Cardiac fibroblast (primary cell): ENCODE measurements around the gene HMGCS1.
"Not testable (repeated sequence)": the region's sequence is repeated elsewhere in the genome, so short reads cannot be mapped to it uniquely, and the experiment has no call there.

ENCODE experiments used
- DNase-seq, 2 donors: peaks; one replicate each; pipeline versions ENCODE4 v3.0.0 to v3.0.0-alpha.2; 2010; ENCODE audit warnings: low read depth in 2 of 2
- H3K4me3 ChIP-seq, 2 donors: replicated peaks in 1 of 2; 1 replicate in 1 of 2; 2 replicates in 1 of 2; pipeline ENCODE4 v1.5.1; 2011; ENCODE audit warnings: low read depth in 2 of 2, low read length in 2 of 2, mild to moderate bottlenecking in 2 of 2, moderate library complexity in 1 of 2
- TF ChIP-seq, protein P1 (sequence below): IDR thresholded peaks from one replicate; pipeline ENCODE4 v1.5.1; 2011; ENCODE audit warnings: low read depth, mild to moderate bottlenecking, low read length, inconsistent platforms

Gene HMGCS1

GRCh38 chr5:43314724-43315123 lies 1.5 kb upstream of the HMGCS1 start:
- TF ChIP-seq, protein P1, sequence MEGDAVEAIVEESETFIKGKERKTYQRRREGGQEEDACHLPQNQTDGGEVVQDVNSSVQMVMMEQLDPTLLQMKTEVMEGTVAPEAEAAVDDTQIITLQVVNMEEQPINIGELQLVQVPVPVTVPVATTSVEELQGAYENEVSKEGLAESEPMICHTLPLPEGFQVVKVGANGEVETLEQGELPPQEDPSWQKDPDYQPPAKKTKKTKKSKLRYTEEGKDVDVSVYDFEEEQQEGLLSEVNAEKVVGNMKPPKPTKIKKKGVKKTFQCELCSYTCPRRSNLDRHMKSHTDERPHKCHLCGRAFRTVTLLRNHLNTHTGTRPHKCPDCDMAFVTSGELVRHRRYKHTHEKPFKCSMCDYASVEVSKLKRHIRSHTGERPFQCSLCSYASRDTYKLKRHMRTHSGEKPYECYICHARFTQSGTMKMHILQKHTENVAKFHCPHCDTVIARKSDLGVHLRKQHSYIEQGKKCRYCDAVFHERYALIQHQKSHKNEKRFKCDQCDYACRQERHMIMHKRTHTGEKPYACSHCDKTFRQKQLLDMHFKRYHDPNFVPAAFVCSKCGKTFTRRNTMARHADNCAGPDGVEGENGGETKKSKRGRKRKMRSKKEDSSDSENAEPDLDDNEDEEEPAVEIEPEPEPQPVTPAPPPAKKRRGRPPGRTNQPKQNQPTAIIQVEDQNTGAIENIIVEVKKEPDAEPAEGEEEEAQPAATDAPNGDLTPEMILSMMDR: no peak
- no peak for DNase-seq

DNA sequence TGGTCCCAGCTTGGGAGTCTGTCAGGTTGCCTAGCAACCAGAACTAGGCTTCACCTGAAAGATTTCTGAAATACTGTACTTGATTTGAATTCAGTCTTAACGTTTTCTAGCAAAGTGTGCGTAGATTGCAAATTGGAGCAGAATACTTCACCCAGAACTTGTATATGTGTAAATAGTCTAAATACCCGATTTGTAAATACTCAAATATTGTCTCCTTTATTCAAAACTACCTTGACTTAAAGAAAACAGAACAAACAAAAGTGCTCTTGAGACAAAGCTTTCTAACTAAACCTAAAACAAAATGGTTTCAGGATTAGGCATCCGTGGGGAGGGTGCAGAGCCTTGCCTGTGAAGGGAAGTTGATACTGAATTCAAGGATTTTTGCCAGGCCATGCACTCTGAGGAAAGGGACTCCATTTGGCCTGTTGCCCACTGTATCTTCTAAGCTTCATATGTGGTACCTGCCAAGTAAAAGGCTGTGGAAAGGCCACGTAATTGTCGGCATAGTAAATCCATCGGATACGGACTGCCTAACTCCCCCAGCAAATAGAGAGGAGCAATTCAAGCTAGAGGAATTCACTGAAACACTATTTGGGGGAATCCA lies 744 bp upstream of the HMGCS1 start:
- peak overlapping the region in 1 of 2 donors; percentile 11 for H3K4me3 ChIP-seq
- TF ChIP-seq, protein P1: no peak
- peak in 1 of 2 donors; percentile 62 for DNase-seq

More at GRCh38 chr5:43314724-43315123, 1.5 kb upstream of the HMGCS1 start:
- H3K4me3 ChIP-seq: no peak overlapping the region

DNA sequence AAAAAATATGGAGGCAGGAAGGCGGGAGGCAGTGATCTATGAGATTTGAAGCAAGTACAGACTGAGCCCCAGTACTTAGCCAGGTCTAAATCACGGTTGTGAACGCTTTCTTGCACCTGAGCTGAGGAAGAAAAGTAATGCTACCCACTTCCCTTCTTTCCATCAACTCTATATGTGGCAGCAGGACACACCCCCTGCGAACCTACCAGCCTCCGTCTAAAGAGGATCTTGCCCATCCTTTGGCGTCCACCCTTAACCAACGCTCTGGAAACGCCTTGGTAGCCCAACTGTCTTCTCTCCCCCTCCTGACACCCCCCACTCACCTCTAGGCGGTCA lies 545 bp downstream of the HMGCS1 start:
- DNase-seq: no peak
- TF ChIP-seq, protein P1: no peak
- H3K4me3 ChIP-seq: peak overlapping the region; percentile 94 to 97

DNA sequence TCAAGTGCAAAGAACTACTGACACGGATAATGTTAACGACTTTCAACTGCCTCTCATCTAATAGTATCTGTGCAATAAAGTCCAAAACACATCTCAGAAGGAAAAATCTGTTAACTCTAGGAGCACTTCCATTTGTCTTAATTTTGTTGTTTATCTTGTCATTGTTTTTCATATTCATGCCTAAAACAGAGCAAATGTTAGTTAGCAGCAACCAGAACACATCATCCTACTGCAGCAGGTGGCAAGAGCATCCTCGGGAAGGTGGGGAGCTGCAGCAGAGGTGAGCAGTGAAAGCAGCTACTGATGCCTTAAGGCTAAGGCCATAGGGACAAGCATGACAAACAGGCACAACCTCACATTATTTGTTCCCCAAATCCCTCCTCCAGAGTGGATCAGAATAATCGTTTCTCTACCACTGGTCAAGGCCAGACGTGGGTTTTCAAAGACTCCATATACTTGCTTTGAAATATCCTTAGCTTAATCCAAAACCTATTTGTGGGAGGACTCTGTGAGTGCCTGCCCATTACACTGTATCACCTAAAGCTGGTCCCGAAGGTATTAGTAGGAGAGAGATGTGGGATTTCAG lies 1.0 kb downstream of the HMGCS1 start:
- H3K4me3 ChIP-seq: peak overlapping the region; percentile 94 to 97
- TF ChIP-seq, protein P1: no peak
- DNase-seq: no peak

GRCh38 chr5:43309637-43310036 lies 3.6 kb downstream of the HMGCS1 start:
- H3K4me3 ChIP-seq: peak overlapping the region in 1 of 2 donors; percentile 94
- TF ChIP-seq, protein P1: no peak
- DNase-seq: no peak

DNA sequence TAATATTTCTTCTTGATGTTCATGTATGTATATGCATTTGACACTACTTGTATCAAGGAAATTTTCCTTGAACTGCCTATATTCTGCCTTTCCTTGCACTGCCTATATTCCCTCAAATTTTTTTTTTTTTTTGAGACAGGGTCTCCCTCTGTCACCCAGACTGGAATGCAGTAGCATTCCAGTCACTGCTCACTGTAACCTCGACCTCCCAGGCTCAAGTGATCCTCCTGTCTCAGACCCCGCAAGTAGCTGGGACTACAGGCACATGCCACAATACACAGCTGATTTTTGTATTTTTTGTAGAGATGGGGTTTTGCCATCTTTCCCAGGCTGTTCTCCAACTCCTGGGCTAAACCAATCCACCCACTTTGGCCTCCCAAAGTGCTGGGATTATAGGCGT lies 4.1 kb downstream of the HMGCS1 start:
- peak overlapping the region in 1 of 2 donors; percentile 19 for H3K4me3 ChIP-seq
- TF ChIP-seq, protein P1: no peak
- DNase-seq: no peak

DNA sequence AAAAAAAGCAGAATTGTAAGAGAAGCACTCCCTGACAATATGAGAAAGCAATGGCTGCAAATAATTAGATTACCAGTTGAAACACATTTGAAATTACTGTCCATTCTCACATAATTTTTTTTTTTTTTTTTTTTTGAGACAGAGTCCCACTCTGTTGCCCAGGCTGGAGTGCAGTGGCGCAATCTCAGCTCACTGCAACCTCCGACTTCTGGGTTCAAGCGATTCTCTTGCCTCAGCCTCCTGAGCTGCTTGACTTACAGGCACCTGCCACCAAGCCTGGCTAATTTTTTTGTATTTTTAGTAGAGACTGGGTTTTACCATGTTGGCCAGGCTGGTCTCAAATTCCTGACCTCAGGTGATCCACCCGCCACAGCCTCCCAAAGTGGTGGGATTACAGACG lies 6.3 kb downstream of the HMGCS1 start:
- DNase-seq, H3K4me3 ChIP-seq: not testable (repeated sequence)
